Measurements from ENCODE around the gene SPEF1.

SPEF1 gene

GRCh38 chr20:3734111-3734843, 47.0 kb downstream of the SPEF1 start:
- ChIA-PET CTCF (interaction anchor here (3.3 kb wide), 1 partner anchor 24 kb away, joined by 11 read pairs; no protein-coding TSS in a partner anchor), POLR2A (no interaction called here)
- TF ChIP-seq CTCF (IDR thresholded peaks at IDR 0.05; ENCODE audit: control extremely low read depth, extremely low read depth, low read depth, missing control alignments) = no peak
- no peak for DNase-seq (ENCODE audit: extremely low spot score)

- POLR2A ChIA-PET = no interaction called here
- CTCF ChIA-PET = no interaction called here
These were observed 47.9 kb downstream of the SPEF1 start for GRCh38 chr20:3733119-3733995.

GRCh38 chr20:3732327-3733118, 48.7 kb downstream of the SPEF1 start, which contains the start of gene HSPA12B:
TSS of gene HSPA12B (plus strand) at chr20:3732685. CDS start at chr20:3738675, 5,990 bp downstream.
- CTCF ChIA-PET = interaction anchor here (0.9 to 1.1 kb wide), 2 partner anchors 21 to 35 kb away, joined by 3 read pairs; partner anchors contain the start of gene ADISSP
- POLR2A ChIA-PET = no interaction called here
- TF ChIP-seq CTCF (IDR thresholded peaks at IDR 0.05; ENCODE audit: control extremely low read depth, extremely low read depth, low read depth, missing control alignments) = no peak
- DNase-seq (ENCODE audit: extremely low spot score) = no peak

More at GRCh38 chr20:3733119-3733995, 47.9 kb downstream of the SPEF1 start:
- TF ChIP-seq CTCF (IDR thresholded peaks at IDR 0.05; ENCODE audit: control extremely low read depth, extremely low read depth, low read depth, missing control alignments) = no peak
- no peak for DNase-seq (ENCODE audit: extremely low spot score)

- DNase-seq (ENCODE audit: extremely low spot score) = no peak
- CTCF ChIA-PET = interaction anchor here (0.9 to 1.1 kb wide), 3 partner anchors 13 to 36 kb away, joined by 3 to 4 read pairs (median 3); partner anchors contain the start of gene ADISSP
- POLR2A ChIA-PET = no interaction called here
- no peak for TF ChIP-seq CTCF (IDR thresholded peaks at IDR 0.05; ENCODE audit: control extremely low read depth, extremely low read depth, low read depth, missing control alignments)
These were observed 49.3 kb downstream of the SPEF1 start for GRCh38 chr20:3731944-3732326.

GRCh38 chr20:3730803-3731672, 50.2 kb downstream of the SPEF1 start:
- no peak for TF ChIP-seq CTCF (IDR thresholded peaks at IDR 0.05; ENCODE audit: control extremely low read depth, extremely low read depth, low read depth, missing control alignments)
- no peak for DNase-seq (ENCODE audit: extremely low spot score)
- CTCF ChIA-PET = interaction anchor here (0.9 to 1.1 kb wide), 4 partner anchors 14 to 37 kb away, joined by 3 to 4 read pairs (median 4); partner anchors contain the start of gene ADISSP
- POLR2A ChIA-PET = no interaction called here
